Smooth muscle cell (in vitro differentiated cells): ENCODE measurements around the gene CALCOCO1. TPM values are rescaled to one million over a fixed set of nuclear protein-coding genes. Genes with fewer than 3 reads are reported as not detected.

Experiments
- DNase-seq: peaks from one replicate; lab custom pipeline; 2025; ENCODE audit not compliant: unreplicated experiment; lab: John Stamatoyannopoulos, UW
- H2AFZ ChIP-seq: fragments of 200-600 bp; sonication (generic); 2 replicates; pipeline ENCODE4 v1.6.0; 2016; ENCODE audit warnings: antibody characterized with exemption, low read depth, mild to moderate bottlenecking
- H3F3A ChIP-seq: fragments of 200-600 bp; sonication (generic); 2 replicates; pipeline ENCODE4 v1.6.0; 2017; ENCODE audit warnings: antibody characterized with exemption, low read depth
- H3K27ac ChIP-seq: fragments of 200-600 bp; sonication (generic); 2 replicates; pipeline ENCODE4 v1.5.1; 2016; ENCODE audit warnings: low read depth, mild to moderate bottlenecking
- H3K27me3 ChIP-seq: fragments of 200-600 bp; sonication (generic); 2 replicates; pipeline ENCODE4 v1.6.1; 2016; ENCODE audit warnings: low read depth, mild to moderate bottlenecking
- H3K36me3 ChIP-seq: fragments of 200-600 bp; sonication (generic); 2 replicates; pipeline ENCODE4 v1.5.1; 2016; ENCODE audit warnings: low read depth
- H3K4me1 ChIP-seq: fragments of 200-600 bp; sonication (generic); 2 replicates; pipeline ENCODE4 v1.5.1; 2016; ENCODE audit warnings: low read depth
- H3K4me2 ChIP-seq: fragments of 200-600 bp; sonication (generic); 2 replicates; pipeline ENCODE4 v1.6.0; 2016; ENCODE audit warnings: mild to moderate bottlenecking
- H3K4me3 ChIP-seq: fragments of 200-600 bp; sonication (generic); 2 replicates; pipeline ENCODE4 v1.5.1; 2016; ENCODE audit warnings: mild to moderate bottlenecking
- H3K79me2 ChIP-seq: fragments of 200-600 bp; sonication (generic); 2 replicates; pipeline ENCODE4 v1.6.0; 2016; ENCODE audit warnings: low read depth, mild to moderate bottlenecking
- H3K9ac ChIP-seq: fragments of 200-600 bp; sonication (generic); 2 replicates; pipeline ENCODE4 v1.6.0; 2016; ENCODE audit warnings: low read depth
- H3K9me3 ChIP-seq: fragments of 200-600 bp; sonication (generic); replicated peaks from 2 replicates; pipeline ENCODE4 v1.5.1; 2016; ENCODE audit warnings: low read depth
- H4K20me1 ChIP-seq: fragments of 200-600 bp; sonication (generic); 2 replicates; pipeline ENCODE4 v1.6.0; 2016; ENCODE audit warnings: low read depth
- CTCF ChIP-seq: fragments of 200-600 bp; sonication (generic); IDR thresholded peaks from 2 replicates; pipeline ENCODE4 v1.5.1; 2017; ENCODE audit warnings: borderline replicate concordance, mild to moderate bottlenecking, antibody characterized with exemption; ENCODE audit not compliant: insufficient read depth, poor library complexity, severe bottlenecking
- WGBS: methylation state at CpG from one replicate; pipeline ENCODE4 v1.1.7; 2016; ENCODE audit warnings: low lambda C conversion rate; 5-methylcytosine and 5-hydroxymethylcytosine counted together
- polyA plus RNA-seq: library from polyadenylated mRNA; unstranded; fragments of >200 nt; fragmentation: Nextera tagmentation; extraction: Ambion mirVana; gene quantifications from 2 replicates; pipeline ENCODE4 v1.2.1, GENCODE V29; 2016
- total RNA-seq: library from RNA; depleted of rRNA; stranded (reverse); fragments of >200 nt; gene quantifications from 2 replicates; pipeline ENCODE4 v1.2.3, GENCODE V29; 2014

CALCOCO1 gene
- total RNA-seq (52.0 and 56.6 TPM in 2 replicates), polyA plus RNA-seq (46.5 and 59.5 TPM in 2 replicates)

- peak within 1 kb of the TSS; percentile 82 for H3K4me3 ChIP-seq
- no peaks in the 10 kb centered on the region for H3F3A ChIP-seq
- H3K36me3 ChIP-seq, result no peaks in the 10 kb centered on the region
- peak within 1 kb of the TSS; percentile 91 for H3K4me2 ChIP-seq
- H3K27me3 ChIP-seq, result peaks cover 15% of the 10 kb centered on the region
- no peak for TF ChIP-seq CTCF
- H3K9ac ChIP-seq, result peak within 1 kb of the TSS; percentile 83
- H3K4me1 ChIP-seq, result peaks cover 4% of the 10 kb centered on the region
- H4K20me1 ChIP-seq, result peaks cover 8% of the 10 kb centered on the region
- no peaks in the 10 kb centered on the region for H3K9me3 ChIP-seq
- peak; percentile 81 for DNase-seq
- peaks cover 6% of the 10 kb centered on the region for H3K79me2 ChIP-seq
- H2AFZ ChIP-seq, result peak within 1 kb of the TSS; percentile 95
- H3K27ac ChIP-seq, result peak within 1 kb of the TSS; percentile 5
- 2% methylated on average over 38 of the region's 38 CpGs for WGBS
Observed at GRCh38 chr12:53727310-53728041, at the start of gene CALCOCO1. TSS of gene CALCOCO1 (minus strand) at chr12:53727452. CDS start at chr12:53725242, 2,210 bp downstream.

- H3K36me3 ChIP-seq, result no peaks in the 10 kb centered on the region
- no peak overlapping the region for H3K4me2 ChIP-seq
- no peak overlapping the region for H2AFZ ChIP-seq
- no peak for TF ChIP-seq CTCF
- H3K27ac ChIP-seq, result no peak overlapping the region
- H3K79me2 ChIP-seq, result no peaks in the 10 kb centered on the region
- H3K4me3 ChIP-seq, result no peak overlapping the region
- H3F3A ChIP-seq, result no peaks in the 10 kb centered on the region
- no peaks in the 10 kb centered on the region for H3K9me3 ChIP-seq
- H3K4me1 ChIP-seq, result no peaks in the 10 kb centered on the region
- H3K27me3 ChIP-seq, result peaks cover 90% of the 10 kb centered on the region
- DNase-seq, result no peak
- no peak overlapping the region for H3K9ac ChIP-seq
- WGBS, result 100% methylated on average over 1 of the region's 1 CpG
- no peaks in the 10 kb centered on the region for H4K20me1 ChIP-seq
Observed at GRCh38 chr12:53776872-53777271, 49.6 kb upstream of the CALCOCO1 start.

GRCh38 chr12:53775478-53776145, 48.4 kb upstream of the CALCOCO1 start:
- no peak overlapping the region for H3K4me3 ChIP-seq
- no peak for TF ChIP-seq CTCF
- H4K20me1 ChIP-seq, result no peaks in the 10 kb centered on the region
- 83% methylated on average over 6 of the region's 6 CpGs for WGBS
- no peaks in the 10 kb centered on the region for H3K9me3 ChIP-seq
- no peak overlapping the region for H3K9ac ChIP-seq
- H3K4me2 ChIP-seq, result no peak overlapping the region
- no peak for DNase-seq
- H3F3A ChIP-seq, result no peaks in the 10 kb centered on the region
- H2AFZ ChIP-seq, result no peak overlapping the region
- H3K36me3 ChIP-seq, result no peaks in the 10 kb centered on the region
- peaks cover 87% of the 10 kb centered on the region for H3K27me3 ChIP-seq
- no peaks in the 10 kb centered on the region for H3K79me2 ChIP-seq
- H3K27ac ChIP-seq, result no peak overlapping the region
- H3K4me1 ChIP-seq, result no peaks in the 10 kb centered on the region

- H2AFZ ChIP-seq, result no peak overlapping the region
- H3K4me1 ChIP-seq, result no peaks in the 10 kb centered on the region
- H3K36me3 ChIP-seq, result no peaks in the 10 kb centered on the region
- H3K79me2 ChIP-seq, result no peaks in the 10 kb centered on the region
- no peak overlapping the region for H3K27ac ChIP-seq
- no peak for DNase-seq
- H3K9ac ChIP-seq, result no peak overlapping the region
- no peak overlapping the region for H3K4me3 ChIP-seq
- no peaks in the 10 kb centered on the region for H4K20me1 ChIP-seq
- no peaks in the 10 kb centered on the region for H3K9me3 ChIP-seq
- TF ChIP-seq CTCF, result no peak
- peaks cover 77% of the 10 kb centered on the region for H3K27me3 ChIP-seq
- H3F3A ChIP-seq, result no peaks in the 10 kb centered on the region
- H3K4me2 ChIP-seq, result peak overlapping the region; percentile 24
Observed at GRCh38 chr12:53770281-53770680, 43.0 kb upstream of the CALCOCO1 start.
